ENCODE measurements around the gene WBP4.
"Not testable (repeated sequence)": the region's sequence is repeated elsewhere in the genome, so short reads cannot be mapped to it uniquely, and the experiment has no call there.

GRCh38 chr13:41095681-41096080 lies 34.4 kb downstream of the WBP4 start:
- not testable (repeated sequence) for TF ChIP-seq EZH2 (IDR thresholded peaks at IDR 0.05; ENCODE audit: borderline replicate concordance, low read length)
- TF ChIP-seq, protein P1, sequence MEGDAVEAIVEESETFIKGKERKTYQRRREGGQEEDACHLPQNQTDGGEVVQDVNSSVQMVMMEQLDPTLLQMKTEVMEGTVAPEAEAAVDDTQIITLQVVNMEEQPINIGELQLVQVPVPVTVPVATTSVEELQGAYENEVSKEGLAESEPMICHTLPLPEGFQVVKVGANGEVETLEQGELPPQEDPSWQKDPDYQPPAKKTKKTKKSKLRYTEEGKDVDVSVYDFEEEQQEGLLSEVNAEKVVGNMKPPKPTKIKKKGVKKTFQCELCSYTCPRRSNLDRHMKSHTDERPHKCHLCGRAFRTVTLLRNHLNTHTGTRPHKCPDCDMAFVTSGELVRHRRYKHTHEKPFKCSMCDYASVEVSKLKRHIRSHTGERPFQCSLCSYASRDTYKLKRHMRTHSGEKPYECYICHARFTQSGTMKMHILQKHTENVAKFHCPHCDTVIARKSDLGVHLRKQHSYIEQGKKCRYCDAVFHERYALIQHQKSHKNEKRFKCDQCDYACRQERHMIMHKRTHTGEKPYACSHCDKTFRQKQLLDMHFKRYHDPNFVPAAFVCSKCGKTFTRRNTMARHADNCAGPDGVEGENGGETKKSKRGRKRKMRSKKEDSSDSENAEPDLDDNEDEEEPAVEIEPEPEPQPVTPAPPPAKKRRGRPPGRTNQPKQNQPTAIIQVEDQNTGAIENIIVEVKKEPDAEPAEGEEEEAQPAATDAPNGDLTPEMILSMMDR (conservative IDR thresholded peaks at IDR 0.05 in 1 of 2, IDR thresholded peaks at IDR 0.05 in 1 of 2; ENCODE audit: extremely low read depth in 1 of 2, insufficient read depth in 1 of 2, low read depth in 1 of 2, low read length in 2 of 2): not testable (repeated sequence)

All from mammary epithelial cell (primary cell).